Panc1 (cell line): ENCODE data around the gene FLYWCH2. TPM values are rescaled to one million over a fixed set of nuclear protein-coding genes. Genes with fewer than 3 reads are reported as not detected.

ENCODE experiments used
- ATAC-seq: fragments of 200-7000 bp; cut with Tn5 transposase; 2 replicates; pipeline ENCODE4 v1.9.1; 2020; ENCODE audit warnings: mild to moderate bottlenecking, moderate library complexity
- BruUV-seq: library from RNA; stranded (reverse); fragments of 400-500 nt; replicated peaks from 2 replicates; lab custom pipeline; 2021; lab: Mats Ljungman, UMichigan
- CTCF ChIA-PET: fragments of 300-600 bp; sonication (Branson Sonifier 250); formaldehyde crosslinking; loops from one replicate; lab custom pipeline; 2022; ENCODE audit warnings: antibody characterized with exemption; lab: Charles Lee
- POLR2A ChIA-PET: fragments of 300-600 bp; sonication (Branson Sonifier 250); formaldehyde crosslinking; loops from one replicate; lab custom pipeline; 2022; ENCODE audit warnings: antibody characterized with exemption; lab: Charles Lee
- DNase-seq: peaks from one replicate; pipeline ENCODE4 v3.0.0-alpha.2; 2010; ENCODE audit warnings: low read depth, low spot score
- H3K27ac ChIP-seq: 2 replicates; pipeline ENCODE4 v1.5.1; 2011; ENCODE audit warnings: mild to moderate bottlenecking, low read length, inconsistent platforms
- H3K27me3 ChIP-seq: fragments of 200-500 bp; sonication (Bioruptor generic); 2 replicates; pipeline ENCODE4 v1.6.0; 2014; ENCODE audit warnings: low read length, inconsistent platforms; ENCODE audit not compliant: control insufficient read depth, insufficient read depth
- H3K36me3 ChIP-seq: fragments of 200-500 bp; sonication (Bioruptor generic); 2 replicates; pipeline ENCODE4 v1.5.1; 2014; ENCODE audit warnings: inconsistent platforms, mild to moderate bottlenecking, low read length, moderate library complexity; ENCODE audit not compliant: control insufficient read depth, insufficient read depth
- H3K4me1 ChIP-seq: 2 replicates; pipeline ENCODE4 v1.5.1; 2011; ENCODE audit warnings: inconsistent platforms, mild to moderate bottlenecking, low read length, moderate library complexity; ENCODE audit not compliant: control insufficient read depth, insufficient read depth
- H3K4me3 ChIP-seq, 2 experiments: 2 replicates each; pipeline ENCODE4 v1.5.1; 2011 to 2012; ENCODE audit warnings: low read depth in 2 of 2, low read length in 2 of 2, mild to moderate bottlenecking in 2 of 2, inconsistent platforms in 1 of 2, moderate library complexity in 1 of 2
- H3K9me3 ChIP-seq: fragments of 200-500 bp; sonication (Bioruptor generic); 2 replicates; pipeline ENCODE4 v1.5.1; 2014; ENCODE audit warnings: low read depth, mild to moderate bottlenecking, inconsistent platforms, low read length, moderate library complexity; ENCODE audit not compliant: control insufficient read depth, insufficient read depth
- CTCF ChIP-seq: fragments of 450-650 bp; IDR thresholded peaks from 2 replicates; pipeline ENCODE4 v1.5.1; 2017; ENCODE audit warnings: mild to moderate bottlenecking
- POLR2AphosphoS5 ChIP-seq: IDR thresholded peaks from 2 replicates; pipeline ENCODE4 v1.6.1; 2012; ENCODE audit warnings: mild to moderate bottlenecking, low read depth, low read length, moderate library complexity
- REST ChIP-seq, 2 experiments: IDR thresholded peaks; 2 replicates each; pipeline ENCODE4 v1.6.1; 2011 to 2012; ENCODE audit warnings: low read depth in 2 of 2, control low read depth in 1 of 2, low read length in 1 of 2, mild to moderate bottlenecking in 1 of 2, moderate library complexity in 1 of 2; ENCODE audit not compliant: insufficient read depth in 1 of 2
- SIN3A ChIP-seq: IDR thresholded peaks from 2 replicates; pipeline ENCODE4 v1.6.1; 2012; ENCODE audit warnings: low read depth, mild to moderate bottlenecking, low read length, moderate library complexity, borderline replicate concordance; ENCODE audit not compliant: insufficient read depth
- TCF7L2 ChIP-seq: IDR thresholded peaks from 2 replicates; pipeline ENCODE4 v1.6.1; 2011; ENCODE audit warnings: mild to moderate bottlenecking, low read depth, low read length, inconsistent platforms
- in situ Hi-C: cut with HindIII; loops from 2 replicates; pipeline ENCODE4 v1.10.0; 2016; ENCODE audit warnings: low sequenced_read_pairs, low pct_unique_long_range_greater_than_20kb
- intact Hi-C: fragments of 100-400 bp; cut with micrococcal nuclease; formaldehyde crosslinking; loops from one replicate; pipeline ENCODE4 v1.10.0; 2022; ENCODE audit not compliant: unreplicated experiment
- total RNA-seq: library from RNA; stranded (reverse); gene quantifications from one replicate; pipeline ENCODE4 v1.2.1, GENCODE V29; 2021; ENCODE audit not compliant: unreplicated experiment

Gene FLYWCH2
- total RNA-seq, 1 experiment from 2014 or later, result 77.3 TPM

GRCh38 chr16:2856686-2857450 lies 26.1 kb upstream of the FLYWCH2 start:
- Histone ChIP-seq H3K36me3 (no peaks in the 10 kb centered on the region), H3K4me3 (peak overlapping the region; percentile 37 to 65), H3K4me1 (peaks cover 20% of the 10 kb centered on the region), H3K27ac (peak overlapping the region; percentile 79), H3K27me3 (no peaks in the 10 kb centered on the region), H3K9me3 (peaks cover 7% of the 10 kb centered on the region)
- CTCF ChIA-PET, result interaction anchor here (0.6 to 0.9 kb wide), 3 partner anchors 11 to 49 kb away, joined by 4 to 14 read pairs (median 5); no protein-coding TSS in a partner anchor
- DNase-seq (no peak), ATAC-seq (peak; percentile 6)
- BruUV-seq, result no TSS peak
- in situ Hi-C loops (no loop called here), intact Hi-C loops (no loop called here)
- TF ChIP-seq TCF7L2 (no peak), CTCF (no peak), REST (IDR thresholded peaks at IDR 0.05; ENCODE audit: insufficient read depth in 1 of 2, low read depth in 2 of 2, low read length in 1 of 2) (no peak), POLR2AphosphoS5 (no peak), SIN3A (no peak)
- POLR2A ChIA-PET, result no interaction called here

GRCh38 chr16:2857451-2858244 lies 25.4 kb upstream of the FLYWCH2 start, which contains the start of gene PRSS22:
PRSS22 (minus strand) TSS chr16:2858170; CDS start chr16:2858104, 66 bp downstream.
- CTCF ChIA-PET, result no interaction called here
- no TSS peak for BruUV-seq
- H3K9me3 ChIP-seq, result peaks cover 7% of the 10 kb centered on the region
- TF ChIP-seq CTCF, result no peak
- TF ChIP-seq TCF7L2, result no peak
- TF ChIP-seq SIN3A, result no peak
- TF ChIP-seq POLR2AphosphoS5, result no peak
- no peak for TF ChIP-seq REST (IDR thresholded peaks at IDR 0.05; ENCODE audit: insufficient read depth in 1 of 2, low read depth in 2 of 2, low read length in 1 of 2)
- no peaks in the 10 kb centered on the region for H3K36me3 ChIP-seq
- H3K27ac ChIP-seq, result peak within 1 kb of the TSS; percentile 79
- peak; percentile 70 for ATAC-seq
- intact Hi-C loops (no loop called here), in situ Hi-C loops (no loop called here)
- H3K4me1 ChIP-seq, result peaks cover 18% of the 10 kb centered on the region
- H3K27me3 ChIP-seq, result no peaks in the 10 kb centered on the region
- H3K4me3 ChIP-seq, result peak within 1 kb of the TSS; percentile 37 to 65
- POLR2A ChIA-PET, result no interaction called here
- DNase-seq, result no peak
